HepG2 (cell line): ENCODE measurements around the gene VSX1. TPM values are rescaled to one million over a fixed set of nuclear protein-coding genes. Genes with fewer than 3 reads are reported as not detected.

Experiments used
- ATAC-seq: fragments of 200-7000 bp; cut with Tn5 transposase; 3 replicates; pipeline ENCODE4 v1.9.1; 2020; ENCODE audit warnings: mild to moderate bottlenecking, moderate library complexity
- BruUV-seq: library from RNA; stranded (reverse); fragments of 400-500 nt; replicated peaks from 2 replicates; lab custom pipeline; 2021; lab: Mats Ljungman, UMichigan
- CTCF ChIA-PET: fragments of 300-600 bp; formaldehyde crosslinking; extraction: SDS; loops from one replicate; lab custom pipeline; 2021; ENCODE audit warnings: low total read pairs, inconsistent platforms, low intra/inter-chr PET ratio; lab: Yijun Ruan, JAX
- POLR2A ChIA-PET: fragments of 350-600 bp; sonication (Branson Sonifier 250); formaldehyde crosslinking; loops from one replicate; lab custom pipeline; 2020; ENCODE audit warnings: antibody characterized with exemption, inconsistent platforms; lab: Yijun Ruan, JAX
- DNase-seq: peaks from one replicate; pipeline ENCODE4 v3.0.0-alpha.2; 2015; ENCODE audit warnings: low spot score
- FAIRE-seq: peaks from 3 replicates; lab custom pipeline; 2011; peaks lifted over from hg19 to GRCh38; lab: Jason Lieb, UNC
- H2AFZ ChIP-seq: one replicate; pipeline ENCODE4 v1.6.1; 2011; ENCODE audit warnings: low read length, inconsistent platforms
- H3K27ac ChIP-seq: fragments of 300-600 bp; 3 replicates; pipeline ENCODE4 v1.8.0; 2011; ENCODE audit warnings: mixed run types, mild to moderate bottlenecking, mixed read lengths, low read length, inconsistent platforms; ENCODE audit not compliant: insufficient read depth; ENCODE audit errors: extremely low read length
- H3K27me3 ChIP-seq, 2 experiments: fragments of 200-600 bp in 1 of 2; 2 replicates in 1 of 2; 3 replicates in 1 of 2; pipeline versions ENCODE4 v1.6.0 to v1.8.0; 2011; ENCODE audit warnings: low read length in 2 of 2, mild to moderate bottlenecking in 2 of 2, moderate library complexity in 2 of 2, inconsistent platforms in 1 of 2; ENCODE audit not compliant: insufficient read depth in 2 of 2, control insufficient read depth in 1 of 2
- H3K36me3 ChIP-seq, 2 experiments: fragments of 200-600 bp in 1 of 2; replicated peaks in 1 of 2; 2 replicates in 1 of 2; 3 replicates in 1 of 2; pipeline versions ENCODE4 v1.5.1 to v1.8.0; 2011; ENCODE audit warnings: low read length in 2 of 2, inconsistent platforms in 1 of 2; ENCODE audit not compliant: insufficient read depth in 2 of 2, control insufficient read depth in 1 of 2
- H3K4me1 ChIP-seq: 2 replicates; pipeline ENCODE4 v1.5.1; 2012; ENCODE audit warnings: low read length, inconsistent platforms; ENCODE audit not compliant: insufficient read depth
- H3K4me2 ChIP-seq: 2 replicates; pipeline ENCODE4 v1.6.0; 2011; ENCODE audit warnings: low read depth, low read length, inconsistent platforms
- H3K4me3 ChIP-seq, 3 experiments: fragments of 200-600 bp in 1 of 3; sonication (generic), shearing (Covaris generic) in 1 of 3; replicated peaks in 1 of 3; 2 replicates each; pipeline ENCODE4 v1.5.1; 2011 to 2016; ENCODE audit warnings: low read length in 3 of 3, inconsistent platforms in 2 of 3, low read depth in 2 of 3, mild to moderate bottlenecking in 2 of 3, control low read depth in 1 of 3, mixed read lengths in 1 of 3; ENCODE audit not compliant: insufficient read depth in 1 of 3
- H3K79me2 ChIP-seq: one replicate; pipeline ENCODE4 v1.6.1; 2011; ENCODE audit warnings: low read length, inconsistent platforms; ENCODE audit not compliant: insufficient read depth
- H3K9ac ChIP-seq: 2 replicates; pipeline ENCODE4 v1.6.0; 2011; ENCODE audit warnings: mild to moderate bottlenecking, low read depth, low read length, inconsistent platforms; ENCODE audit not compliant: insufficient read depth
- H3K9me3 ChIP-seq: 2 replicates; pipeline ENCODE4 v1.5.1; 2012; ENCODE audit warnings: mild to moderate bottlenecking, low read length
- H4K20me1 ChIP-seq: 2 replicates; pipeline ENCODE4 v1.6.0; 2011; ENCODE audit warnings: inconsistent platforms, mild to moderate bottlenecking, low read length, moderate library complexity; ENCODE audit not compliant: insufficient read depth
- FOSL2 ChIP-seq: sonication (generic); formaldehyde crosslinking; IDR thresholded peaks from 2 replicates; pipeline ENCODE4 v1.4.0; 2020; ENCODE audit warnings: missing genetic modification reagents
- NCOA5 ChIP-seq: sonication (generic); formaldehyde crosslinking; IDR thresholded peaks from 2 replicates; pipeline ENCODE4 v1.4.0; 2020; ENCODE audit warnings: missing genetic modification reagents
- RARG ChIP-seq: sonication (generic); formaldehyde crosslinking; IDR thresholded peaks from 2 replicates; pipeline ENCODE4 v1.4.0; 2020; ENCODE audit warnings: low read depth, mild to moderate bottlenecking, missing genetic modification reagents
- SMC3 ChIP-seq: IDR thresholded peaks from 2 replicates; pipeline ENCODE4 v1.6.1; 2011; ENCODE audit warnings: low read length, improper control_type of control experiment
- SP5 ChIP-seq: IDR thresholded peaks from 2 replicates; pipeline ENCODE4 v1.6.1; 2016; ENCODE audit warnings: low read depth, borderline replicate concordance
- SRSF9 ChIP-seq: fragments of 200-400 bp; formaldehyde crosslinking; IDR thresholded peaks from 2 replicates; pipeline ENCODE4 v1.6.1; 2018; ENCODE audit warnings: borderline replicate concordance, mild to moderate bottlenecking, low read depth, low read length; ENCODE audit not compliant: insufficient read depth, poor library complexity, severe bottlenecking
- TBX3 ChIP-seq: fragments of 450-650 bp; IDR thresholded peaks from 2 replicates; pipeline ENCODE4 v1.6.1; 2017; ENCODE audit warnings: antibody characterized with exemption, mild to moderate bottlenecking, inconsistent platforms, borderline replicate concordance
- ZNF710 ChIP-seq: sonication (generic); formaldehyde crosslinking; IDR thresholded peaks from 2 replicates; pipeline ENCODE4 v1.5.0; 2020; ENCODE audit warnings: mild to moderate bottlenecking, missing genetic modification reagents, borderline replicate concordance
- ZNF724P ChIP-seq: sonication (generic); formaldehyde crosslinking; IDR thresholded peaks from 2 replicates; pipeline ENCODE4 v1.8.0; 2022; ENCODE audit warnings: missing genetic modification reagents, borderline replicate concordance
- ZNF770 ChIP-seq: sonication (generic); formaldehyde crosslinking; IDR thresholded peaks from 2 replicates; pipeline ENCODE4 v1.5.0; 2020; ENCODE audit warnings: mild to moderate bottlenecking, missing genetic modification reagents
- ZNF775 ChIP-seq: sonication (generic); formaldehyde crosslinking; IDR thresholded peaks from 2 replicates; pipeline ENCODE4 v1.4.0; 2020; ENCODE audit warnings: missing genetic modification reagents, mild to moderate bottlenecking, moderate library complexity, borderline replicate concordance
- WGBS: methylation state at CpG from one replicate; pipeline ENCODE4 v1.1.6; 2017; ENCODE audit warnings: low lambda C conversion rate; 5-methylcytosine and 5-hydroxymethylcytosine counted together
- in situ Hi-C: cut with HindIII; loops from 2 replicates; pipeline ENCODE4 v1.10.0; 2017; ENCODE audit warnings: low pct_unique_long_range_greater_than_20kb; ENCODE audit not compliant: extremely low pct_ligation_motif_present
- intact Hi-C: fragments of 100-400 bp; cut with micrococcal nuclease; formaldehyde crosslinking; loops from one replicate; pipeline ENCODE4 v1.10.0; 2022; ENCODE audit not compliant: unreplicated experiment
- polyA plus RNA-seq, 8 experiments: library from polyadenylated mRNA; depleted of rRNA in 3 of 8; stranded (reverse) in 7 of 8; unstranded in 1 of 8; fragments of >200 nt; fragmentation: Illumina TruSeq in 4 of 8; extraction: Trizol in 4 of 8; gene quantifications; 2 replicates each; pipeline versions ENCODE4 v1.2.1 to v1.2.3, GENCODE V29; 2011 to 2016; ENCODE audit warnings: low read depth in 4 of 8, missing spikeins in 1 of 8, mixed read lengths in 1 of 8; ENCODE audit not compliant: insufficient read depth in 1 of 8
- total RNA-seq, 5 experiments: library from RNA; depleted of rRNA; stranded (reverse); fragments of >200 nt; fragmentation: Illumina TruSeq; extraction: Trizol; gene quantifications; 2 replicates each; pipeline ENCODE4 v1.2.3, GENCODE V29; 2016; ENCODE audit warnings: low read depth in 1 of 5

Gene VSX1
- total and polyA plus RNA-seq, 2 of the 13 experiments (the other 11 are each of a cell fraction or from before 2014, with no cell fraction given): 0.04 TPM; not detected in 1

DNA sequence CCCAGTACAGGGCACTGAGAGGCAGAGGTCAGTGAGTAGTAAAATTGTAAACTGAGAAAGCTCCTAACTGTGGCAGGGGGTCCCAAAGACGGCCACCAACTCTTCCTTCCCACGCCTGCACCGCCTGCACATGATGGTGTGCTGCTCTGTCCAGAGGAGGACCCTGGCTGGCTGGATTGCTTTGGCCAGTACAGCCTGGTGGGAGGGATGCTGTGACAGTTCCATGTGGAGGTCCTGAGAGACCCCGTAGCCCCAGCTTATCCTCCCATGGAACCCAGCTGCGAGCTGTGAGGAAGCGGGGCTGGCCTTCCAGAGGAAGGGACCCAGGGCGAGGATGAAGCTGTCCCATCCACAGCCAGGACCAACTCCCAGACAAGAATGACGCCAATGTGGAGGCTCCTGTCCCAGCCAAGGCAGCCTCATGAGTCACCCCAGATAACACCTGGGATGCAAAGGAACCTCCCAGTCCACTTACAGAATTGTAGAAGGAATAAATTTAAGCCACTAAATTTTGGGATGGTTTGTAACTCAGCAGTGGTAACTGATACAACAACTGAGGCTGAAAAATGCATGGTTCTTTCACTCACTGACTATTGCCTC, 22.0 kb downstream of the VSX1 start:
- no peak for DNase-seq

DNA sequence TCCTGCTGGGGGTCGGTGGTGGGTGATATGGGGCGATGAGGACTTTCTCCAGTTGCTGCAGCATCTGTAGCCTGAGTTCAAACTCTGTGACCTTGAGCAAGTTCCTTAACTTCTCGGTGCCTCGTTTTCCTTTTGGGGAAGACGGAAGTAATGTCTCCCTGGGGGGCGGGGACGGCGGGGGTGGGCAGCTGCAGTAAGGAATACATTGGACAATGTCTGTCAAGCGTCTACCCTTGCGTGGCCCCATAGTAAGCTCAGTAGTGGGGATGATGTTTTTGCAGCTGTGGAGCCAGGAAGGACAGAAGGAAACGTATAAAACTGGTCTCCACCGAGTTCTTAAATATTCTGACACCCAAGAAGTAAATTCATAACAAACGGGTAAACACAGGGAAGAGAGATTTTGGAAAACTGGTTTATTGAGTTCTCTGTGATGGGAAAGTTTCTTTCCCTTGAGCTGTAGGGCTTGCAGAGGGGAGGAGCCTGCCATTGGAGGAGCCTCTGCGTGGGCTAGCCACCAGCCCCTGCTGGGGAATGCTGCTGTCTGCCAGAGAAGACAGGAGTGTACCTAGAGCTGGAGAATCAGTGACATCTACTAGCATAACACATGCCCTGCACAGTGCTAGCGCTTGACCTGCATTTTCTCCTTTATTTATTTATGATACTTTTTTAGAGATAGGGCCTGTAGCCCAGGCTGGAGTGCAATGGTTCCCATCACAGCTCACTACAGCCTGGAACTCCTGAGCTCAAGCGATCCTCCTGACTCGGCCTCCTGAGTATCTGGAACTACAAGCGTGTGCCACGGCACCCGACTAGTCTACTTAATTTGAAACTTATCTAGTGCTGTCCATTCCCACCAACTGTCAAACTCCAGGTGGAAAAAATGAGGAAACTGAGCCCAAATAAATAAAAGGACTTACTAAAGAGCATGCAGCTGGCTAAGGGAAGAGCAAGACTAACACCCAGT, 22.8 kb downstream of the VSX1 start:
- POLR2A ChIA-PET: interaction anchor here (0.6 to 7.7 kb wide), 7 partner anchors 11 to 362 kb away, joined by 3 to 77 read pairs (median 4); partner anchors contain the start of genes APMAP and PYGB
- Histone ChIP-seq H3K9ac (peak overlapping the region; percentile 67; the same call in 1 of the 2 replicates), H3K27ac (no peak overlapping the region), H3K4me2 (peak overlapping the region; percentile 91), H3K4me1 (peaks cover 96% of the 10 kb centered on the region), H3K4me3 (peak overlapping the region in 2 of 3 experiments; percentile 64 to 82; a peak in 2 of 6 replicates), H4K20me1 (no peaks in the 10 kb centered on the region; the same call in 1 of the 2 replicates), H3K36me3 (no peaks in the 10 kb centered on the region), H3K9me3 (no peaks in the 10 kb centered on the region), H3K27me3 (peaks cover 0 to 29% of the 10 kb centered on the region in 2 experiments; a peak in 4 of 5 replicates), H3K79me2 (no peaks in the 10 kb centered on the region), H2AFZ (no peak overlapping the region)
- in situ Hi-C loops (no loop called here), intact Hi-C loops (loop anchor here (5.0 kb wide), 1 partner anchor 42 kb away; no protein-coding TSS in a partner anchor)
- peak; percentile 55 for ATAC-seq
- no peak for FAIRE-seq
- CTCF ChIA-PET: no interaction called here
- WGBS: 36% methylated on average over 20 of the region's 20 CpGs
- peak; percentile 44 for DNase-seq
- BruUV-seq: TSS peak; percentile 63
- TF ChIP-seq ZNF710 (CRISPR knock-in tag): no peak
- TF ChIP-seq RARG (CRISPR knock-in tag): no peak
- TF ChIP-seq ZNF770 (CRISPR knock-in tag): 0 out of 2 replicates have a peak, but pooled peaks have one; percentile 40
- no peak for TF ChIP-seq SP5 (CRISPR knock-in tag)
- no peak for TF ChIP-seq NCOA5 (CRISPR knock-in tag)
- TF ChIP-seq SMC3: 0 out of 2 replicates have a peak, but pooled peaks have one; percentile 6
- no peak for TF ChIP-seq SRSF9
- 0 out of 2 replicates have a peak, but pooled peaks have one; percentile 55 for TF ChIP-seq ZNF724P (CRISPR knock-in tag)

More for the DNA sequence above, 22.0 kb downstream of the VSX1 start:
- WGBS: 61% methylated on average over 8 of the region's 8 CpGs
- H2AFZ ChIP-seq: no peak overlapping the region
- ATAC-seq (no peak), FAIRE-seq (no peak)
- TF ChIP-seq FOSL2 (CRISPR knock-in tag): peak; percentile 26; the same call in 1 of the 2 replicates
- no peak for TF ChIP-seq ZNF775
- TF ChIP-seq TBX3: no peak
- no peak overlapping the region for H3K4me3 ChIP-seq
- no peaks in the 10 kb centered on the region for H3K79me2 ChIP-seq
- no peaks in the 10 kb centered on the region for H3K9me3 ChIP-seq
- CTCF ChIA-PET: no interaction called here
- H4K20me1 ChIP-seq: no peaks in the 10 kb centered on the region
- peaks cover 96% of the 10 kb centered on the region for H3K4me1 ChIP-seq
- no peak overlapping the region for H3K9ac ChIP-seq
- H3K36me3 ChIP-seq: no peaks in the 10 kb centered on the region
- intact Hi-C loops: loop anchor here (5.0 kb wide), 1 partner anchor 43 kb away; no protein-coding TSS in a partner anchor
- POLR2A ChIA-PET: interaction anchor here (1.1 to 7.7 kb wide), 3 partner anchors 12 to 188 kb away, joined by 3 to 77 read pairs (median 4); partner anchors contain the start of gene PYGB
- in situ Hi-C loops: loop anchor here (5.0 kb wide), 1 partner anchor 63 kb away; no protein-coding TSS in a partner anchor
- H3K27me3 ChIP-seq: peaks cover 0 to 29% of the 10 kb centered on the region in 2 experiments; a peak in 4 of 5 replicates
- no TSS peak for BruUV-seq
- no peak overlapping the region for H3K4me2 ChIP-seq
- no peak overlapping the region for H3K27ac ChIP-seq
